Neuronal stem cell (in vitro differentiated cells): Measurements from ENCODE around the gene TTC23.

Source experiments
- DNase-seq: peaks from one replicate; pipeline ENCODE4 v3.0.0-alpha.2; 2013; ENCODE audit warnings: low spot score
- H2AFZ ChIP-seq: one replicate; pipeline ENCODE4 v1.6.1; 2013; ENCODE audit warnings: mild to moderate bottlenecking, low read length, inconsistent platforms
- H2AK5ac ChIP-seq: 2 replicates; pipeline ENCODE4 v1.6.1; 2013; ENCODE audit warnings: low read depth, mild to moderate bottlenecking, inconsistent platforms, low read length, moderate library complexity, mixed read lengths
- H2BK120ac ChIP-seq: 2 replicates; pipeline ENCODE4 v1.6.1; 2013; ENCODE audit warnings: low read depth, mild to moderate bottlenecking, inconsistent platforms, low read length, moderate library complexity, mixed read lengths
- H2BK12ac ChIP-seq: one replicate; pipeline ENCODE4 v1.6.1; 2013; ENCODE audit warnings: low read length, inconsistent platforms
- H2BK15ac ChIP-seq: 2 replicates; pipeline ENCODE4 v1.6.1; 2013; ENCODE audit warnings: mild to moderate bottlenecking, low read length, inconsistent platforms, mixed read lengths
- H2BK5ac ChIP-seq: one replicate; pipeline ENCODE4 v1.6.1; 2013; ENCODE audit warnings: inconsistent platforms, mild to moderate bottlenecking, low read length, moderate library complexity
- H3K14ac ChIP-seq: one replicate; pipeline ENCODE4 v1.6.1; 2013; ENCODE audit warnings: low read length, inconsistent platforms
- H3K18ac ChIP-seq: 2 replicates; pipeline ENCODE4 v1.6.1; 2013; ENCODE audit warnings: low read length, inconsistent platforms
- H3K23ac ChIP-seq: 2 replicates; pipeline ENCODE4 v1.6.1; 2013; ENCODE audit warnings: low read depth, mild to moderate bottlenecking, mixed read lengths, low read length, inconsistent platforms; ENCODE audit not compliant: poor library complexity
- H3K27ac ChIP-seq: replicated peaks from 3 replicates; pipeline ENCODE4 v1.5.1; 2013; ENCODE audit warnings: low read length, inconsistent platforms
- H3K27me3 ChIP-seq, 3 experiments: 2 replicates each; pipeline ENCODE4 v1.6.1; 2013; ENCODE audit warnings: low read length in 3 of 3, mild to moderate bottlenecking in 2 of 3, inconsistent platforms in 1 of 3, low read depth in 1 of 3, mixed read lengths in 1 of 3, moderate library complexity in 1 of 3; ENCODE audit not compliant: control insufficient read depth in 3 of 3, insufficient read depth in 3 of 3
- H3K36me3 ChIP-seq, 2 donors: replicated peaks in 1 of 2; 2 replicates each; pipeline ENCODE4 v1.6.1; 2013; ENCODE audit warnings: low read length in 2 of 2; ENCODE audit not compliant: control insufficient read depth in 2 of 2, insufficient read depth in 2 of 2
- H3K4ac ChIP-seq: 2 replicates; pipeline ENCODE4 v1.6.1; 2013; ENCODE audit warnings: inconsistent platforms, mild to moderate bottlenecking, low read length, moderate library complexity
- H3K4me1 ChIP-seq, 2 donors: 1 replicate in 1 of 2; 2 replicates in 1 of 2; pipeline ENCODE4 v1.6.1; 2013; ENCODE audit warnings: low read length in 2 of 2, low read depth in 1 of 2; ENCODE audit not compliant: control insufficient read depth in 2 of 2, insufficient read depth in 1 of 2
- H3K4me2 ChIP-seq: one replicate; pipeline ENCODE4 v1.6.1; 2013; ENCODE audit warnings: mild to moderate bottlenecking, low read length, inconsistent platforms; ENCODE audit not compliant: insufficient read depth, poor library complexity, severe bottlenecking
- H3K4me3 ChIP-seq, 2 donors: 2 replicates each; pipeline ENCODE4 v1.5.1; 2013; ENCODE audit warnings: low read length in 2 of 2, mild to moderate bottlenecking in 2 of 2, inconsistent platforms in 1 of 2, moderate library complexity in 1 of 2
- H3K79me1 ChIP-seq: one replicate; pipeline ENCODE4 v1.6.1; 2013; ENCODE audit warnings: low read depth, mild to moderate bottlenecking, inconsistent platforms, low read length, moderate library complexity
- H3K9ac ChIP-seq: one replicate; pipeline ENCODE4 v1.6.1; 2013; ENCODE audit warnings: mild to moderate bottlenecking, low read depth, low read length, inconsistent platforms; ENCODE audit not compliant: poor library complexity
- H3K9me3 ChIP-seq, 2 donors: replicated peaks in 1 of 2; 2 replicates each; pipeline versions ENCODE3 to v1.6.1; 2013; ENCODE audit warnings: low read length in 2 of 2, mild to moderate bottlenecking in 2 of 2, inconsistent platforms in 1 of 2, low read depth in 1 of 2, mixed read lengths in 1 of 2, moderate library complexity in 1 of 2; ENCODE audit not compliant: control insufficient read depth in 2 of 2, insufficient read depth in 1 of 2
- H4K8ac ChIP-seq: one replicate; pipeline ENCODE4 v1.6.1; 2013; ENCODE audit warnings: low read depth, mild to moderate bottlenecking, inconsistent platforms, low read length, moderate library complexity
- H4K91ac ChIP-seq: one replicate; pipeline ENCODE4 v1.6.1; 2013; ENCODE audit warnings: low read length, low read depth, mild to moderate bottlenecking, inconsistent platforms; ENCODE audit not compliant: poor library complexity
- WGBS, 2 donors: extraction: QIAGEN DNeasy Blood & Tissue Kit; methylation state at CpG; one replicate each; pipeline ENCODE4 v1.1.7; 2013; ENCODE audit warnings: missing lambda C conversion rate in 2 of 2, mixed read lengths in 1 of 2; ENCODE audit not compliant: insufficient read length in 2 of 2, insufficient replicate concordance in 1 of 2; ENCODE audit errors: extremely low coverage in 2 of 2; 5-methylcytosine and 5-hydroxymethylcytosine counted together

Gene TTC23

GRCh38 chr15:99230867-99231266 lies 18.5 kb downstream of the TTC23 start:
- no peaks in the 10 kb centered on the region for H3K79me1 ChIP-seq
- H2BK120ac ChIP-seq = no peak overlapping the region
- WGBS, 2 donors = no CpG with 5 or more reads among the region's 4 CpGs

GRCh38 chr15:99228120-99228770 lies 21.1 kb downstream of the TTC23 start:
- H2BK120ac ChIP-seq = no peak overlapping the region
- no peak overlapping the region for H4K8ac ChIP-seq
- no peak for DNase-seq
- no peaks in the 10 kb centered on the region for H3K27me3 ChIP-seq
- H2BK12ac ChIP-seq = no peak overlapping the region
- H3K27ac ChIP-seq = no peak overlapping the region
- H3K36me3 ChIP-seq = peaks cover 12 to 50% of the 10 kb centered on the region in 2 donors
- no peaks in the 10 kb centered on the region for H3K79me1 ChIP-seq
- no CpG with 5 or more reads among the region's 3 CpGs for WGBS, 2 donors
- H3K9me3 ChIP-seq = peaks cover 0 to 5% of the 10 kb centered on the region in 2 donors
- no peak overlapping the region for H3K23ac ChIP-seq
- no peak overlapping the region for H2BK15ac ChIP-seq
- H3K9ac ChIP-seq = no peak overlapping the region
- H2BK5ac ChIP-seq = no peak overlapping the region
- H4K91ac ChIP-seq = no peak overlapping the region
- no peaks in the 10 kb centered on the region for H3K4me1 ChIP-seq
- H2AFZ ChIP-seq = no peak overlapping the region
- H3K4me3 ChIP-seq = no peak overlapping the region
- no peak overlapping the region for H2AK5ac ChIP-seq
- no peak overlapping the region for H3K4me2 ChIP-seq
- no peak overlapping the region for H3K18ac ChIP-seq
- H3K14ac ChIP-seq = no peak overlapping the region
- H3K4ac ChIP-seq = no peak overlapping the region

More at GRCh38 chr15:99230867-99231266, 18.5 kb downstream of the TTC23 start:
- Histone ChIP-seq H3K4me1 (no peaks in the 10 kb centered on the region), H3K9me3 (peaks cover 0 to 5% of the 10 kb centered on the region in 2 donors), H4K8ac (no peak overlapping the region), H2AK5ac (no peak overlapping the region), H4K91ac (no peak overlapping the region), H2BK5ac (no peak overlapping the region), H3K27ac (no peak overlapping the region), H2BK12ac (no peak overlapping the region), H3K4me2 (no peak overlapping the region), H3K14ac (no peak overlapping the region), H2BK15ac (no peak overlapping the region), H3K4me3 (no peak overlapping the region), H3K27me3 (no peaks in the 10 kb centered on the region), H3K18ac (no peak overlapping the region), H3K9ac (no peak overlapping the region), H3K36me3 (peaks cover 9 to 36% of the 10 kb centered on the region in 2 donors), H2AFZ (no peak overlapping the region), H3K4ac (no peak overlapping the region), H3K23ac (no peak overlapping the region)
- no peak for DNase-seq

GRCh38 chr15:99226802-99227201 lies 22.6 kb downstream of the TTC23 start:
- Histone ChIP-seq H3K14ac (no peak overlapping the region), H4K8ac (no peak overlapping the region), H2AK5ac (no peak overlapping the region), H3K18ac (no peak overlapping the region), H3K9ac (no peak overlapping the region), H2AFZ (no peak overlapping the region), H3K27me3 (no peaks in the 10 kb centered on the region), H3K27ac (no peak overlapping the region), H3K4me3 (no peak overlapping the region), H3K23ac (no peak overlapping the region), H2BK15ac (no peak overlapping the region), H3K4me2 (no peak overlapping the region), H2BK120ac (no peak overlapping the region), H3K9me3 (no peaks in the 10 kb centered on the region), H2BK12ac (no peak overlapping the region), H3K4ac (no peak overlapping the region), H3K36me3 (peaks cover 14 to 58% of the 10 kb centered on the region in 2 donors), H3K79me1 (no peaks in the 10 kb centered on the region), H4K91ac (no peak overlapping the region), H2BK5ac (no peak overlapping the region), H3K4me1 (no peaks in the 10 kb centered on the region)
- WGBS, 2 donors = no CpG with 5 or more reads among the region's 3 CpGs
- no peak for DNase-seq

- H3K4me1 ChIP-seq = no peaks in the 10 kb centered on the region
- no peak for DNase-seq
- no peak overlapping the region for H2AK5ac ChIP-seq
- no peak overlapping the region for H3K18ac ChIP-seq
- no CpG with 5 or more reads among the region's 6 CpGs for WGBS, 2 donors
- H2BK15ac ChIP-seq = no peak overlapping the region
- H3K4me2 ChIP-seq = no peak overlapping the region
- no peak overlapping the region for H2BK5ac ChIP-seq
- H3K27me3 ChIP-seq = no peaks in the 10 kb centered on the region
- H2AFZ ChIP-seq = no peak overlapping the region
- H4K8ac ChIP-seq = no peak overlapping the region
- H3K23ac ChIP-seq = no peak overlapping the region
- no peaks in the 10 kb centered on the region for H3K79me1 ChIP-seq
- no peak overlapping the region for H3K27ac ChIP-seq
- H3K4me3 ChIP-seq = no peak overlapping the region
- H3K36me3 ChIP-seq = peaks cover 21 to 79% of the 10 kb centered on the region in 2 donors
- H2BK12ac ChIP-seq = no peak overlapping the region
- H3K4ac ChIP-seq = no peak overlapping the region
- H3K9me3 ChIP-seq = no peaks in the 10 kb centered on the region
- H3K9ac ChIP-seq = no peak overlapping the region
- H4K91ac ChIP-seq = no peak overlapping the region
- H2BK120ac ChIP-seq = no peak overlapping the region
- no peak overlapping the region for H3K14ac ChIP-seq
Observed at GRCh38 chr15:99224372-99225214, 24.8 kb downstream of the TTC23 start.
